Tibial nerve (tissue), 4 donors: Measurements from ENCODE around the gene DMRTC1. TPM values are rescaled to one million over a fixed set of nuclear protein-coding genes. Genes with fewer than 3 reads are reported as not detected.
"Not testable (repeated sequence)": the region's sequence is repeated elsewhere in the genome, so short reads cannot be mapped to it uniquely, and the experiment has no call there.

Experiments
- DNase-seq, 2 donors: peaks; one replicate each; pipeline ENCODE4 v3.0.0-alpha.2; 2019; ENCODE audit warnings: low spot score in 2 of 2
- H3K27ac ChIP-seq, 4 donors: fragments of 200-600 bp; sonication (generic) in 3 of 4; one replicate each; pipeline ENCODE4 v1.5.1; 2017 to 2019; ENCODE audit warnings: mild to moderate bottlenecking in 1 of 4
- H3K27me3 ChIP-seq, 2 donors: fragments of 200-600 bp; sonication (generic) in 1 of 2; one replicate each; pipeline versions ENCODE4 v1.5.1 to v1.6.0; 2017 to 2019
- H3K36me3 ChIP-seq, 3 donors: fragments of 200-600 bp; sonication (generic); one replicate each; pipeline ENCODE4 v1.5.1; 2018 to 2019
- H3K4me1 ChIP-seq, 4 donors: fragments of 200-600 bp; sonication (generic) in 3 of 4; one replicate each; pipeline ENCODE4 v1.5.1; 2017 to 2019
- H3K4me3 ChIP-seq, 4 donors: fragments of 200-600 bp; sonication (generic) in 3 of 4; one replicate each; pipeline ENCODE4 v1.5.1; 2017 to 2019; ENCODE audit warnings: mild to moderate bottlenecking in 1 of 4, moderate library complexity in 1 of 4
- H3K9me3 ChIP-seq, 4 donors: fragments of 200-600 bp; sonication (generic) in 3 of 4; one replicate each; pipeline ENCODE4 v1.5.1; 2017 to 2019
- WGBS, 2 donors: methylation state at CpG; one replicate each; pipeline ENCODE4 v1.1.5; 2018; 5-methylcytosine and 5-hydroxymethylcytosine counted together
- total RNA-seq, 4 donors: library from RNA; depleted of rRNA; stranded (reverse); fragments of >200 nt; gene quantifications; one replicate each; pipeline ENCODE4 v1.1.0, GENCODE V29; 2016

DMRTC1 gene
- total RNA-seq, 4 donors from 2014 or later, result not detected

DNA sequence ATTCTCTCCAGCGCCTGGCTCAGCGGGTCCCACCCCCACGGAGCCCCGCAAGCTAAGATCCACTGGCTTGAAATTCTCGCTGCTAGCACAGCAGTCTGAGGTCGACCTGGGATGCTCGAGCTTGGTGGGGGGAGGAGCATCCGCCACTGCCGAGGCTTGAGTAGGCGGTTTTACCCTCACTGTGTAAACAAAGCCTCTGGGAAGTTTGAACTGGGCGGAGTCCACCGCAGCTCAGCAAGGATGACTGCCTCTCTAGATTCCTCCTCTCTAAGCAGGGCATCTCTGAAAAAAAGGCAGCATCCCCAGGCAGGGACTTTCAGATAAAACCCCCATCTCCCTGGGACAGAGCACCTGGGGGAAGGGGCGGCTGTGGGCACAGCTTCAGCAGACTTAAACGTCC, 53.9 kb downstream of the DMRTC1 start:
- no CpG with 5 or more reads among the region's 14 CpGs for WGBS, 2 donors
- not testable (repeated sequence) for DNase-seq, H3K4me1 ChIP-seq

DNA sequence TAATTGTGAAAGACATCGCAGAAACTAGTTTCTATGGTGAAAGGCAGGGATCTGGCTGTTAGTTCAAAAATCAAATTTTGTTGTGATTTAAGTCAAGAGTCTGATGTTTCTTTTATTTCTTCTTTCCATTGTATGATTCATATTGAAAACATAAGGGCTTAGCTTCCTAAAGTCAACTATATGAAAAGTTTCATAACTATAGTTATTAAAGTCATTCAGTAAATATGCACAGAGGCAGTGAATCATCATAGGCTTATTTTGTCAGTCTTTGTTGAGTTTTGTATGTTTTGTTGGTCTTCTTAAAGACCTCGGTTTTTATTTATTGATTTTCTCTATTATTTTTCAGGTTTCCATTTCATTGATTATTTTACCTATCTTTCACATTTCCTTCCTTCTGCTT, 60.7 kb downstream of the DMRTC1 start:
- H3K4me3 ChIP-seq, H3K9me3 ChIP-seq, H3K27ac ChIP-seq, H3K27me3 ChIP-seq, H3K4me1 ChIP-seq, DNase-seq, H3K36me3 ChIP-seq: not testable (repeated sequence)
- WGBS, 2 donors, result no CpG with 5 or more reads among the region's 2 CpGs

More for the DNA sequence above, 53.9 kb downstream of the DMRTC1 start:
- not testable (repeated sequence) for H3K4me3 ChIP-seq, H3K36me3 ChIP-seq, H3K9me3 ChIP-seq, H3K27me3 ChIP-seq, H3K27ac ChIP-seq

DNA sequence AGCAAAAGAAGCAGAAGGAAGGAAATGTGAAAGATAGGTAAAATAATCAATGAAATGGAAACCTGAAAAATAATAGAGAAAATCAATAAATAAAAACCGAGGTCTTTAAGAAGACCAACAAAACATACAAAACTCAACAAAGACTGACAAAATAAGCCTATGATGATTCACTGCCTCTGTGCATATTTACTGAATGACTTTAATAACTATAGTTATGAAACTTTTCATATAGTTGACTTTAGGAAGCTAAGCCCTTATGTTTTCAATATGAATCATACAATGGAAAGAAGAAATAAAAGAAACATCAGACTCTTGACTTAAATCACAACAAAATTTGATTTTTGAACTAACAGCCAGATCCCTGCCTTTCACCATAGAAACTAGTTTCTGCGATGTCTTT, 106.1 kb downstream of the DMRTC1 start:
- not testable (repeated sequence) for DNase-seq, H3K27ac ChIP-seq, H3K36me3 ChIP-seq, H3K4me3 ChIP-seq, H3K9me3 ChIP-seq, H3K4me1 ChIP-seq, H3K27me3 ChIP-seq
- no CpG with 5 or more reads among the region's 2 CpGs for WGBS, 2 donors

DNA sequence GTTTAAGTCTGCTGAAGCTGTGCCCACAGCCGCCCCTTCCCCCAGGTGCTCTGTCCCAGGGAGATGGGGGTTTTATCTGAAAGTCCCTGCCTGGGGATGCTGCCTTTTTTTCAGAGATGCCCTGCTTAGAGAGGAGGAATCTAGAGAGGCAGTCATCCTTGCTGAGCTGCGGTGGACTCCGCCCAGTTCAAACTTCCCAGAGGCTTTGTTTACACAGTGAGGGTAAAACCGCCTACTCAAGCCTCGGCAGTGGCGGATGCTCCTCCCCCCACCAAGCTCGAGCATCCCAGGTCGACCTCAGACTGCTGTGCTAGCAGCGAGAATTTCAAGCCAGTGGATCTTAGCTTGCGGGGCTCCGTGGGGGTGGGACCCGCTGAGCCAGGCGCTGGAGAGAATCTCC, 112.9 kb downstream of the DMRTC1 start:
- H3K4me1 ChIP-seq, H3K9me3 ChIP-seq, DNase-seq, H3K36me3 ChIP-seq, H3K27ac ChIP-seq, H3K4me3 ChIP-seq, H3K27me3 ChIP-seq: not testable (repeated sequence)
- WGBS, 2 donors, result no CpG with 5 or more reads among the region's 13 CpGs

Other genes with a start within 250 kb of the DMRTC1 start
- gene PHKA1, start 229.5 kb downstream of the DMRTC1 start, total RNA-seq, result 1 to 10 TPM; 2.0 to 4.2 (median 3.2) TPM
- not detected for gene DMRTC1B, start 166.9 kb downstream of the DMRTC1 start, total RNA-seq
- not detected for gene FAM236B, start 161.2 kb downstream of the DMRTC1 start, total RNA-seq
- gene FAM236D, start 135.6 kb downstream of the DMRTC1 start, total RNA-seq, result not detected
- not detected for gene FAM236C, start 31.2 kb downstream of the DMRTC1 start, total RNA-seq
- not detected for gene FAM236A, start 5.6 kb downstream of the DMRTC1 start, total RNA-seq
- not detected for gene PABPC1L2B, start 59.1 kb upstream of the DMRTC1 start, total RNA-seq
- not detected for gene PABPC1L2A, start 135.7 kb upstream of the DMRTC1 start, total RNA-seq